ENCODE data around the gene ZNF490.
"Not testable (repeated sequence)": the region's sequence is repeated elsewhere in the genome, so short reads cannot be mapped to it uniquely, and the experiment has no call there.

Gene ZNF490

GRCh38 chr19:12610540-12611360, at the start of gene ZNF490, which contains the start of gene ZNF791:
TSS of gene ZNF490 (minus strand) at chr19:12610813. CDS start at chr19:12610680, 133 bp downstream.
TSS of gene ZNF791 (plus strand) at chr19:12610920. CDS start at chr19:12611080, 160 bp downstream.
- DNase-seq: peak; percentile 99

GRCh38 chr19:12657966-12658365, 47.4 kb upstream of the ZNF490 start:
- DNase-seq: no peak

- DNase-seq: no peak
Observed at GRCh38 chr19:12656899-12657571, 46.4 kb upstream of the ZNF490 start.

GRCh38 chr19:12655546-12655945, 44.9 kb upstream of the ZNF490 start:
- no peak for DNase-seq

- no peak for DNase-seq
Observed at GRCh38 chr19:12652219-12652618, 41.6 kb upstream of the ZNF490 start.

- DNase-seq: no peak
Observed at GRCh38 chr19:12649941-12650340, 39.3 kb upstream of the ZNF490 start.

- DNase-seq: no peak
Observed at GRCh38 chr19:12648088-12648487, 37.5 kb upstream of the ZNF490 start.

- DNase-seq: no peak
Observed at GRCh38 chr19:12647490-12648071, 37.0 kb upstream of the ZNF490 start.

GRCh38 chr19:12647047-12647446, 36.4 kb upstream of the ZNF490 start:
- DNase-seq: no peak

GRCh38 chr19:12646551-12646950, 35.9 kb upstream of the ZNF490 start:
- no peak for DNase-seq

- DNase-seq: not testable (repeated sequence)
Observed at GRCh38 chr19:12643716-12644115, 33.1 kb upstream of the ZNF490 start.

- no peak for DNase-seq
Observed at GRCh38 chr19:12642506-12642905, 31.9 kb upstream of the ZNF490 start.

GRCh38 chr19:12641456-12641855, 30.8 kb upstream of the ZNF490 start:
- no peak for DNase-seq

GRCh38 chr19:12639901-12640613, 29.4 kb upstream of the ZNF490 start:
- peak; percentile 89 to 94 for DNase-seq

GRCh38 chr19:12638611-12639182, 28.1 kb upstream of the ZNF490 start:
- no peak for DNase-seq

- DNase-seq: no peak
Observed at GRCh38 chr19:12636631-12637030, 26.0 kb upstream of the ZNF490 start.

GRCh38 chr19:12629215-12629614, 18.6 kb upstream of the ZNF490 start:
- DNase-seq: no peak

GRCh38 chr19:12628040-12629022, 17.7 kb upstream of the ZNF490 start:
- DNase-seq: no peak

GRCh38 chr19:12626958-12627357, 16.3 kb upstream of the ZNF490 start:
- no peak for DNase-seq

- no peak for DNase-seq
Observed at GRCh38 chr19:12623361-12624031, 12.9 kb upstream of the ZNF490 start.

All from Kasumi-1 (cell line).